ENCODE data around the gene SLC22A25. TPM values are rescaled to one million over a fixed set of nuclear protein-coding genes. Genes with fewer than 3 reads are reported as not detected.

SLC22A25 gene
- total RNA-seq, result not detected

GRCh38 chr11:63243533-63243932 lies at the start of gene SLC22A25:
Gene SLC22A25 (minus strand): TSS chr11:63243599. CDS start chr11:63229652, 13,947 bp downstream.

Other genes with a start within 250 kb of the SLC22A25 start
- not detected for gene SLC22A8, start 227.8 kb downstream of the SLC22A25 start, total RNA-seq
- gene SLC22A24, start 99.4 kb downstream of the SLC22A25 start, total RNA-seq, result not detected
- not detected for gene SLC22A9, start 126.2 kb upstream of the SLC22A25 start, total RNA-seq
- not detected for gene PLAAT5, start 247.6 kb upstream of the SLC22A25 start, total RNA-seq